HG03342 (cell line): ENCODE measurements around the gene MYO1D.

Source experiments
- ATAC-seq: cut with Tn5 transposase; IDR thresholded peaks from one replicate; pipeline ENCODE4 v1.9.1; 2021; ENCODE audit warnings: mild to moderate bottlenecking, moderate library complexity; ENCODE audit not compliant: unreplicated experiment

MYO1D gene

DNA sequence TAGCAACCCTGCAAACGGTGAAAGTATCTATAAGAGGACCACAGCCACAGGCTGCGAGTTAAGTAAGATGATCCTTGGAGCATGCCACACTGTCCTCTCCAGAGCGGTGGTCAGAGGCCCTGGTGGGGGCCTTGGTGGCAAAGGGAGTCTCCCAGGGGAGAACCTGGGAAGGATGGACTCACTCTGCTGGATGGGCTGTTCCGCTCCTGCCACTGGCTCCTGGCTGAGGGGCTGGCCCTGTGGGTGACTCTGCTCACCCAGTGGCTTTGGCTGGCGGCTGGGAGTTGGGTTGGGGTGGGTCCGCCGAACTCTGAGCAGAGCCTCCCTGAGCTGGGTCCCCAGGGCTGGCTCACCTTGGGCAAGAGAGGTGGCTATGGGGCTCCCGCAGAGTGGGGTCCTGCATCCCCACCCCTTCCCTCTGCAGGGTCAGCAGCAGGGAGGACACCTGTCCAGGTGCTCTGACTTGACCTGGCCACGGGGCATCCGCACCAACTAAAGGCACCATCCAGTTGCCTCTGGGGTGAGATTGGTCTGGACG is 382.9 kb downstream of the MYO1D start:
- no peak for ATAC-seq

DNA sequence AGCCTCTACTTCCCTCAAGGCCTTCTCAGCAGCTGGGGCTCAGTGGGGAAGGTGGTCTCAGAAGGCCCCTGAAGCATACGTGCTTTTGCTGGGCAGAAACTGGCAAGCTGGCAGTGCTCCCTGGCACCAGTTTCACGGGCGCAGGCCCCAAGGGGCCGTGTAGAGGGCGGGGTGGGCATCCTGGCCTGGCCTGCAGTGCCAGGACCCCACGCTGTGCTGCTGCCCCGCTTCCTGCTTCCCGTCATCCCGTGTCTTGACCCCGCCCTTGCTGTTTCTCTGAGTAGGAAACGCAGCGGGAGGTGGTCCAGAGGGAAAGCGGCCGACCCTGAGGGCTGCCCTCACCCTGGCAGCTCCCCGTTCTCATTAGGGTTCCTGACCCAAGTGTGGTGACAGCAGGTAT is 383.4 kb downstream of the MYO1D start:
- no peak for ATAC-seq

DNA sequence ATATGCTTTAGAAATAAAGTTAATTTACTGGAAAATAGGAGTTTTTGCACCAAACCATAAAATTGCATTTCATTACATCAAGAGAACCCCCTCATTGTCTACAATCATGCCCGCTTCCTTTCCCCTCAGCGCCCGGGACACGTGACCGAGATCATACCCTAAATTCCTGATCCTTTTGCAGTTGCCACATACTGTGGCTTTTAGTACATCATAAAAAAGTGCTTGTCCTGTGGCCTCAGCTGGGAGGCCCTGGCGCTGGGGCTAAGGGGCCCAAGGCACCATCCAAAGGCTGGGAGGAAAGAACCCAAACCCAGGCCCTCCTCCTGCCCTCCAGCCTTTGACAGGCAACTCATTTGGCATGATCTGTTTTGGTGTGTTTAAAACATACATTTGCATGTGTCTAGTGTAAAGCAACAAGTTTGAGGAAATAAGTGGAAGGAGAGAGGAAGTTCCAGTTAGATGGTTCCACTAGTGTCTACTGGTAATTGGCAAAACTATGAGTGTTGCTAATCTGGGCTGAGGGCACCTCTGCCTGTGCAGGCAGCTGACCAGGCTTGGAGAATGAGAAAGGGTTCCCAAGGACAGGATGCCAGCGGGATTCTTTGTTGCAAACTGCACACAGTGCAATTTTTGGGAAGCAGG is 384.2 kb downstream of the MYO1D start:
- ATAC-seq, result no peak

DNA sequence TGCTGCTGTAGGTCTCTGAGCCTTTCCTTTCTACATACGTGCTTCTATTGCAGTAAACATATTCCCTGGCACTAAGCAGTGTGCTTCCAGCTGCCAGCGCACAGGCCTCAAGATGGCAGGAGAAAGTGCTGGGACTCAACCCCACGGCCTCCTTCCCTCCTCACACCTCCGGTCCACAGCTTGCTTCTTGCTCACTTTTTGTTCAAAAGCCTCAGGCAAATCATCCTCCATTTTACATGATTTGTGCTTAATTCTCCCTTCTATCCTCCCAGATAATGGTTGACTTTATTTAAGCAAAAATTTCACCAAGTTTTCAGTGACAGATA is 384.7 kb downstream of the MYO1D start:
- no peak for ATAC-seq

DNA sequence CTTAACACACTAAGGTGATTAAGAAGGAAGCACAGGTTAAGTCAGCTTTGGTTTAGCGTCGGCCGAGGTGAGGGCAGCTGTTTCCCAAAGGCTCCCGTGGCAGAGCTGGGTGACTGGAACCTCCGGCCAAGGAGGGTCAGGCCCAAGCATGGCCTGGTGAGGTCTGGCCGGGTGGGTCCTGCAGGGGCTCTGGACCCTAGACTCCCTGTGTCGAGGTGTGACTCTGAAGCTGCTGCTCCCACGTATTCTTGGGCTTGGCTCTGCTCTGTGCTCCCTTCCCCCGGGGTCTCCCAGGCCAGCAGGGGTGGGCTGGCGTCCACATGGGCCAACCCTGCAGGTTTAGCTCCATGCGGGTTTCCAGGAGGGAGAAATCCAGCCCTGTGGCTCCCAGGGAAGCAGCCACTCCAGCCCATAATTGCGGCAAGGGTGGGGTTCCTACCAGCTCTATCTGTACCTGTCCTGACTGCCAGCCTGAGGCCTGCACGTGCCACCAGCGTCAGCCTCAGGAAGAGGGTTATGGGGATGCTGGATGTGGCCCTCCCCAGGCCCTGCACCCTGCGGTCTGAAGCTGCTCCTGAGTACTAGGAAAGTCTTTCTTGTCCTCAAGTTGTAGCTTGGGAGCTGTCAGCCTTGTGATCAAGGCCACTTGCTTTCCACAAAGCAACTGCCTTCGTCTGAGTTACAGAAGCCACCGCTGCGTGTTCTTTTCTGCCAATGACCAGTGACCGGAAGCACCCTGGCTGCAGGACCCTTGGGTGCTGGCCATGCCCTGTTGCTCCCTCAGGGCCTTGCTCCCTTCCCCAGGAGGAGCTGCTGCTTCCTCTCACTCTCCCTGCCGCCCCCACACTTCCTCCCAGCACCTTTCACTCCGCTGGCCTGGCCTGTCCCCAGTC is 385.3 kb downstream of the MYO1D start:
- no peak for ATAC-seq

DNA sequence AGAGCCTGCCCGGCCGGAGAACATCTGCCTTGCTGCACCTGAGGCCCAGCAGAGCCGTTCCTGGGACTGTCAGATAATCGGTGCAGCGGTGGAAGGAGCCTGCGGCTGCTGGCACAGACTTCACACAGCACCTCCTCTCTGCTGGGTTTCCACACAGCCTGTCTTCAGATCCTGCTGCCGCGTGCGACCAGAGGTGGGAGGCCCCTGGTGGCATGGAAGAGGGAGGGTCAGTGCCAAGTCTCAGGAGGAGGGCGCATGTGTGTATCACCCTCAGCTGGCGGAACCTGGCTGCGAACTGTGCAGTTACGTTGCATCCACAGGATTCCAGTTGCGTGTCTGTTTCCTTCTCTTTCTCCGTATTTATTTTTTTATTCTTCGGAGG is 386.8 kb downstream of the MYO1D start:
- ATAC-seq, result no peak

DNA sequence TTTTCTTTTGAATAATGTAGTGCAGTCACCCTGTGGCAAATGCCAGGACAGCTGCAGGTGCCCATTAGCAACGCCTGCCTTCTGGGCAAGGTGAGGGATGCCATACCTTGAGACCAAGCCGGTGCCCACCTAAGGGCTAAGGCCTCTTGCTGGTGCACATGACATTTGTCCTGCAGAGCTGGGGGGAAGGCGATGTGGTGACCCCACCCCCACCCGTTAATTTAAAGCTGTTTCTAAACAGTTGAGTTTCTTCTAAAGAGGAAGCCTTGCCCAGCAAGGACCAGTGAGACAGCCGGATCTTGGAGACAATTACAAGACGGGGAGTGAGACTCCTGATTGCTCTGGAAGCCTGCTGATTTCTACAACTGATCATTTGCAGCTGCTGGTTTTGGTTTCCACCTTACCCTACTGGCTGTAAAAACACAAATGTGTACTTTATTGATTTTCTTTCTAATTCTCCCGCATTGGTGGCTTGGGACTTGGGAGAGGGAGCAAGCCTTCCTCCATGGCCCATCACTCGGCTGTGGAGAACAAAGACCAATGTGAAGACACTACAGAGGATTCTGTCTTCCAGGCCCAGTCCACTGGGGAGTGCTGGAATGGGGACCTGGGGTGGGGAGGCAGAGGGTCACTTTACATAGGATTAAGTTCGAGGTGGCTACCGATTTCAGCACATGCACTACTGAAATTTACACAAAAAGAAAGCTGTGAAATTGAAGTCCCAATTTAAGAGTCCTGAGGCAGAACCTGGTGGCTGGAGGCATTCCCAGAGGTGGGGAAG is 387.4 kb downstream of the MYO1D start:
- no peak for ATAC-seq

DNA sequence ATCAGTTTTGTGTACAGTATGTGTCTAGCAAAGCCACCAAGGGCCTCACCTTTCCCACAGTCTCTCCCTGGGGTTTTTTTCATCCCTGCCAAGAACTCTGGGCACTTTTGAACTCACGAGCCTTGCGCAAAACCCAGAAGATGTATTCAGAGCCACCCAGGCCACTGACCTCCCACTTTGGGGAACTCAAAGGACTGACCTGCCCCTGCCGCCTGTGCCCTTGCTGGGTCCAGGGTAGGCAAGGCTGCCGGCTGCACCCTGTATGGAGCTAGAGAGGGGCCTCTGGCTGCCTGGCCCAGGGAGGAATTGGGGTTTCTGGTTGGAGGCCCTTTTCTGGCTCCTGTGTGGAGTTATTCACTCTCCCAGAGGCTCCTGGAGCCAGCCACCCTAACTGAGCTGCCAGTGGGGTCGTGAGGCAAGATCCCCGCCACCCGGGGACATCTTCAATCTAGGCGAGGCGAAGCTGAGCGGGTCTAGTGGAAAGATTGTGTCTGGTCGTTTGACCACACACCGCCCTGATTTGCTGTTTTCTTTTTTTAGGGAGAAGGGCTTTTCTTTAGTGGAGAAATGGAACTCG is 388.2 kb downstream of the MYO1D start:
- ATAC-seq, result no peak

DNA sequence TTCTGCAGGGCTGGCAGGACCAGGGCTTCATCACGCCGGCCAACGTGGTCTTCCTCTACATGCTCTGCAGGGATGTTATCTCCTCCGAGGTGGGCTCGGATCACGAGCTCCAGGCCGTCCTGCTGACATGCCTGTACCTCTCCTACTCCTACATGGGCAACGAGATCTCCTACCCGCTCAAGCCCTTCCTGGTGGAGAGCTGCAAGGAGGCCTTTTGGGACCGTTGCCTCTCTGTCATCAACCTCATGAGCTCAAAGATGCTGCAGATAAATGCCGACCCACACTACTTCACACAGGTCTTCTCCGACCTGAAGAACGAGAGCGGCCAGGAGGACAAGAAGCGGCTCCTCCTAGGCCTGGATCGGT is 388.8 kb downstream of the MYO1D start:
- no peak for ATAC-seq

DNA sequence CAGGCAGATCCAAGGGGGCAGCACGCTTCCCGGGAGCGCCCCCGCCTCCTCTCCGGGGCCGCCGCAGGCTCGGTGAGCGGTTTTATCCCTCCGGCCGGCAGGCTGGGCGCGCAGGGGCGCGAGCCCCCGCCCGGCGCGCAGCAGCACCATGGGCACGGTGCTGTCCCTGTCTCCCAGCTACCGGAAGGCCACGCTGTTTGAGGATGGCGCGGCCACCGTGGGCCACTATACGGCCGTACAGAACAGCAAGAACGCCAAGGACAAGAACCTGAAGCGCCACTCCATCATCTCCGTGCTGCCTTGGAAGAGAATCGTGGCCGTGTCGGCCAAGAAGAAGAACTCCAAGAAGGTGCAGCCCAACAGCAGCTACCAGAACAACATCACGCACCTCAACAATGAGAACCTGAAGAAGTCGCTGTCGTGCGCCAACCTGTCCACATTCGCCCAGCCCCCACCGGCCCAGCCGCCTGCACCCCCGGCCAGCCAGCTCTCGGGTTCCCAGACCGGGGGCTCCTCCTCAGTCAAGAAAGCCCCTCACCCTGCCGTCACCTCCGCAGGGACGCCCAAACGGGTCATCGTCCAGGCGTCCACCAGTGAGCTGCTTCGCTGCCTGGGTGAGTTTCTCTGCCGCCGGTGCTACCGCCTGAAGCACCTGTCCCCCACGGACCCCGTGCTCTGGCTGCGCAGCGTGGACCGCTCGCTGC is 389.3 kb downstream of the MYO1D start:
- no peak for ATAC-seq

DNA sequence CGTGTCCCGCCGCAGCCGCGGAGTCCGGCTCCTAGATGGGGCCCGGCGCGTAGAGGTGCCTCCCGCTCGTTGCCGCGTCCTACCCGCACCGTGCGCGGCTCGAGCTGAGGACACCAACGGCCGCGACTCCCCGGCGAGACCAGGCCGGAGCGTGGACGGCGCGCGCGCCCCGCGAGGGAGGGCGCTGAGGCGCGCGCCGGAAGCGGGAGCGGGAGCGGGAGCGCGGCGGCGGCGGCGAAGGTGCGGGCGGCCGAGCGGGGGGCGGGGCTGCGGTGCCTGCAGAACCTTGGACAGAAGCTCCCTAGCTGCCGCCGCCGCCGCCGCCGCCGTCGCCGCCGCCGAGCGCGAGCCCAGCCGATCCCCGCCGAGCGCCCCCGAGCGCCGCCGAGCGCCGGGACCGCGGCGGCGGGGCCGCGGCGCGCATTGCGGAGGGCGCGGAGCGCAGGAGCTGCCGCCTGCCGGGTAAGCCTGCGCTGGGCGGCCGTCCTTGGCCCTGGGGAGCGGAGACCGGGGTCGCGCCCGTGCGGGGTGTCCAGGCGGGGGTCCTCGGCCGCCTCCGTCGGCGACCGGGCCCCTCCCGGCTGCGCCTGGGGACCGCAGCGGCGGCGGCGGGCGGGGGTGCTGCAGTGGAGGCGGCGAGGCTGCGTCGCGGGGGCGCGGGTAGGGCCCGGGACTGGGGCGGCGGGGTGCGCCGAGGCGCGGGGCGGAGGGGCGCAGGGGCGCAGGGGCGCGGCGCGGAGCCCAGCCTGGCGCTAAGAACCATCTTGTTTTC is 390.0 kb downstream of the MYO1D start, which contains the start of gene CDK5R1:
CDK5R1 (plus strand) TSS at position 293 of the 772 bp plus-strand sequence. CDS start 628 bp downstream, outside the sequence.
- peak; percentile 44 for ATAC-seq

DNA sequence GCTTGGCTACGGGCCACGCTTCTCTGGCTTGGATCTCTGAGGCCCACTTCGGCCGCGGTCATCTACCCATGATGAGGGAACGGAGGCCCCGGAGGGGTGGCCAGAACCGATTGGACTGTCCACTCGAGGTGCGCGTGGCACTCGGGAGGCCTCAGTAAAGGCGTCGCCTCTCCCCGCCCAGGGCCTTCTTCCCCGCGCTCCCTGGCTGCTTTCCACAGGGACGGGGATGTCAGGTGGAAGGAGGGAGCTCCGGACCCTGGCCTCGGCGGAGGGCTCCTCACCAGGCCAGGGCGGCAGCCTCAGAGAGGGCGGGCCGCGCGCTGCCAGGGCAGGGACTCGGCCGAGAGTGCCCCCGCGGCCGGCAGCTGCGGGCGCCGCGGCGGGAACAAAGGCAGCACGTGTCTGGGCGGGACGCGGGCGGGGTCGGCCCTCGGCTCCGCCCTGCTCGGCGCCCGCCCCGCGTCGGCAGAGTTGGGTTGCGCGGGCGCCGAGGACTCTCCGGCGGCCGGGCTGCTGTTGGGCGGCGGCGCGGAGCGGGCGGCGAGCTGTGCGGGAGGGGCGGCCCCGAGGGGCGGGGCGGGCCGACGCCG is 390.7 kb downstream of the MYO1D start:
- peak; percentile 50 for ATAC-seq

DNA sequence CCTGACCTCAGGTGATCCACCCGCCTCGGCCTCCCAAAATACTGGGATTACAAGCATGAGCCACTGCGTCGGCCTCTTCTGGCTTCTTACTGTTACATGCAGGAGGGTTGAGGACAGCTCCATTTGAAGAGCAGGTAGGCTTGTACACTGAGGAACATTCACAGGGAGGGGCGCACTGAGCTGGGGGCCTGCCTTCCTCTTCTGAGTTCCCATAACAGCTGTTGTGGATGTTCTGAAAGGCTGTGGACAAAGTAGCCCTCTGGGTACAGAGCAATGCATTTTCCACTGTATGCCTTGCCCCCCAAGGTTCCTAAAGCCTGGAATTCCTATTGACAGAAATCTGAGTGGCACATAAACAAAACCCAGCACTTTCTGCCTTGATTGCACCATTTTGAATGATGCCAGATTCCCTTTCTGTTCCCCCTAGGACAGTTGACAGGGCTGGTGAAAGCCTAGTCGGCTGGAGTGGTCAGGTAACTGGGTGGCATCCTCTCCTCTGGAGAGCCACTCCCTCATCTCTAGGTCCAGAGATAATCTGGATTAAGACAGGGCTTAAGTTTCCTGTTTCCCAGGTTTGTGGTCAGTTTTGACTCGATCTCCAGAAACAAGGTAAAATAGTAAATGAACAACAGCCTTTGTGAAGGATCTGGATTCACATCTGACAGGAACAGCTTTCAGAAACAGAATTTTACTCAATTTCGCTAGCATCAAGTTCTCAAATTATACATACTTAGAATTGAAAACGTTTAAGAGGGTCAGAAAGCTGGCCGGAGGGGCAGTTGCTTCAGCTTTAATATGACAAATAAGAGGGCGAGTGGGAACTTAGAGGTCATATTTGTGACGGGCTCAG is 391.4 kb downstream of the MYO1D start:
- ATAC-seq, result no peak

DNA sequence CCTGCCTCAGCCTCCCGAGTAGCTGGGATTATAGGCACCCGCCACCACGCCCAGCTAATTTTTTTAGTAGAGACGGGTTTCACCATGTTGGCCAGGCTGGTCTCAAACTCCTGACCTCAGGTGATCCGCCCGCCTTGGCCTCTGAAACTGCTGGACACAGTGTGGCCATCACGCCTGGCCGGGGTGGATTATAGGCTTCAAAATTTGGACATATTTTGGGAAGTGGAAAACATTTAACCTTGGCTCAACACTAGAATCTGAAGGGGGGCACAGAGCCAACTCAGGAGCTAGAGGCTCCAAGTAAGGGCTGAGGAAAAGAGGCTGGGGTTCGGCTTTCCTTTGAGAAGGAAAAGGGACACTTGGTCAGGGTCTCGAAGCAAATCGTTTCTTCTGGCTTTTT is 392.3 kb downstream of the MYO1D start:
- no peak for ATAC-seq

DNA sequence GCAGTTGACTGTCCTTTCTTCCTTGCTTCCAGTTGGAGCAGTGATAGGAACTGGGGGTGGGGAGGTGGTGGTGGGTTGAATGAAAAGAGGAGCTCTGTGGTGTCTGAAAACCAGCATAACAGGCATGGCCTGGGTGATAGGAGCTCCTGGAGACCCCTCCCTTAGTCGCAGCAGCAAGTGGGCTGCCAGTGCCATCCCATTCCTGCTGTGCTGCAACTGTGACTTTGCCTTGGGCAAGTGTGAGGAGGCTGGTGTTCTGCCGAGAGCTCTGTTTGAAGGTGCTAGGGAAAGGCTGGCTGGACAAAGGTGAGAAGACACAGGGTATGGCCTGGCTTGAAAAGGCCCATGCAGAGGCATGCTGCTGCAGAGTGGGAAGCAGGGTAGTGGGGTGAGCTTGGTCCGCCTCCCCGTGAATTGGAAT is 392.9 kb downstream of the MYO1D start:
- ATAC-seq, result no peak

DNA sequence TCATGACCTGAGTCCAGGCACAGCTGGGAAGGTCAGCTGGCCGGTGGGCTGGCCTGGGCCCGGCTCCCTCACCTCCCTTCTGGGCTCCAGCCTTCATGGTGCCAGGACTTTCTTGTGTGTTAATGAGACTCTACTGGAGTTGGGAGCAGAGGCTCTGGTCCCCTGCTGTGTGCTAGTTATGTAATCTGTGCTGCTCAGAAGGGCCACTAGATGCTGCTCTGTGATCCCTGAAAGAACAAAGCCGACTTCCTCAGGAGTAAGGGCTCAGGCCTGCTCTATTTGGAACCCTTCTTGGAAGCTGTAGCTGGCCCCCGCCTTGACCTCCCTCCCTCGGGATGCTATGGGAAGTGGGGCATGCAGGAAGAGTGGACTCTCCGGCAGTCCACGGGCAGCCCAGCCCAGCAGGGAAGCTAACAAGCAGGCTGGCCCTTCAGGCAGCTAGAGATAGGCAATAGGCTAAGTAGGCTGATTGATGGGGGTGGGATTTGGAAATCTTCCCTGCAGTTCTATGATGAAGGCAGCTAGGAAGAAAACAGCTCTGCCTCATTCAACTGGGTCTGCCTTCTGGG is 393.4 kb downstream of the MYO1D start:
- ATAC-seq, result no peak

DNA sequence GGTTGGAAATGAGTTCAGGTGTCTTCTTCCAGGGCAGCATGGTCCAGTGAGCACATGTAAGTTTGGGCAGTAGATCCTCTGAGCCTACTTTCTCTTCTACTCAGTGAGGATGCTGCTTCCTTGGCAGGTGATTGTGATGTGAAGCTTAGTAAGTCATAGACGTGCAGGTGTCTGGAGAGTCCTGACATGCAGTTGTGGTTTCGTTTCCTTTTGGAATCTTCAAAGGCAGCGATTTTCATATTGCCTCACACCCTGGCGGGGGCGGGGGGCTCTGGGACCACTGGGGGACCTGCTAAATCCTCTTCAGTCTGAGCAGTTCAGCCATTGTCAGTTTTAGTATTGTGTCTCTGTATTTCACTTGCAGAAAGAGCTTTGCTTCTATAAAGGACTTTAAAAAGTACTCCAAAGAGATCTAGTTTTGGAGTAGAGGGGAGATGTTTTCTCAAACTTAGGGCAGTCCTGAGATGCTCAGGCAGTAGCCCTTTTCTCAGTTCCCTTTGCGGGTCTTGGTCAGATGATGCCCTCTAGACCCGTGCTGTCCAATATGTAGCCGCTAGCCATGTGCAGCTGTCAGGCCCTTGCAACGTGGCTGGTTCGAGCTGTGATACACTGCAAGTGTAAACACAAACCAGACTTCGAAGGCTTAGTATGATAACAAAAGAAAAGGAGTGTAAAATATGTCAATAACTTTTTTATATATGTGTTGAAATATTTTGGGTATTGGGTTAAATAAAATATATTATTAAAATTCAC is 394.2 kb downstream of the MYO1D start:
- no peak for ATAC-seq
